Skeletal muscle satellite cell (primary cell): Measurements from ENCODE around the gene TEX13A.

Source experiments
- H3K27me3 ChIP-seq: 2 replicates; pipeline ENCODE4 v1.7.0; 2013; ENCODE audit warnings: low read length; ENCODE audit not compliant: control insufficient read depth, insufficient read depth
- H3K36me3 ChIP-seq: 2 replicates; pipeline ENCODE4 v1.7.0; 2013; ENCODE audit warnings: mild to moderate bottlenecking, control low read depth, low read length; ENCODE audit not compliant: insufficient read depth
- H3K4me1 ChIP-seq: 2 replicates; pipeline ENCODE4 v1.7.0; 2013; ENCODE audit warnings: low read length; ENCODE audit not compliant: control insufficient read depth, insufficient read depth
- H3K4me2 ChIP-seq: 2 replicates; pipeline ENCODE4 v1.7.0; 2013; ENCODE audit warnings: mild to moderate bottlenecking, low read length
- H3K4me3 ChIP-seq: 2 replicates; pipeline ENCODE4 v1.7.0; 2013; ENCODE audit warnings: low read length
- H3K9ac ChIP-seq: 2 replicates; pipeline ENCODE4 v1.7.0; 2013; ENCODE audit warnings: mild to moderate bottlenecking, low read depth, low read length, moderate library complexity
- H3K9me3 ChIP-seq: replicated peaks from 2 replicates; pipeline ENCODE4 v1.7.0; 2013; ENCODE audit warnings: mild to moderate bottlenecking, control low read depth, low read length

The TEX13A gene

DNA sequence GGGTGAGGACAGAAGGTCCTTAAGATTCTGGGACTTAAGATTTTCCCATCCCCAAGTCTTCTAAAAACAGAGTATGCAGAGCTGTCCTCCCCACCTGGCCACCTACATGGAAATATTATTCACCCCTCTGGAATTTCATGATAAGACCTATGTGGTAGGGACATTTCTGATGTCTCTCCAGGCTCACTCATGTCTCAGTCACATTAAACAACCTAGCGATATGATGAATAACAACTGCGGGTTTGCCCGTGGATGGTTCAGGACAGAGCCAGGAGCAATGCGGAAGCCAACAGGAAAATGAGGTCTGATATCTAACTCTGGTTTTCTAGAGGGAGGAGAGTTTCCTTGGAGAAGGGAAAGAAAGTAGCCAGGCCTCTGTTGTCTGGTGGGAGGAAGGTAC lies 47.4 kb downstream of the TEX13A start:
- no peak overlapping the region for H3K4me3 ChIP-seq
- no peak overlapping the region for H3K4me2 ChIP-seq
- no peaks in the 10 kb centered on the region for H3K9me3 ChIP-seq
- H3K4me1 ChIP-seq: no peaks in the 10 kb centered on the region
- H3K36me3 ChIP-seq: no peaks in the 10 kb centered on the region
- H3K9ac ChIP-seq: no peak overlapping the region
- H3K27me3 ChIP-seq: peaks cover 9% of the 10 kb centered on the region
